Smooth muscle cell (in vitro differentiated cells): ENCODE measurements around the gene NNMT. TPM values are rescaled to one million over a fixed set of nuclear protein-coding genes. Genes with fewer than 3 reads are reported as not detected.

Source experiments
- DNase-seq: peaks from one replicate; lab custom pipeline; 2025; ENCODE audit not compliant: unreplicated experiment; lab: John Stamatoyannopoulos, UW
- H2AFZ ChIP-seq: fragments of 200-600 bp; sonication (generic); 2 replicates; pipeline ENCODE4 v1.6.0; 2016; ENCODE audit warnings: antibody characterized with exemption, low read depth, mild to moderate bottlenecking
- H3F3A ChIP-seq: fragments of 200-600 bp; sonication (generic); 2 replicates; pipeline ENCODE4 v1.6.0; 2017; ENCODE audit warnings: antibody characterized with exemption, low read depth
- H3K27ac ChIP-seq: fragments of 200-600 bp; sonication (generic); 2 replicates; pipeline ENCODE4 v1.5.1; 2016; ENCODE audit warnings: low read depth, mild to moderate bottlenecking
- H3K27me3 ChIP-seq: fragments of 200-600 bp; sonication (generic); 2 replicates; pipeline ENCODE4 v1.6.1; 2016; ENCODE audit warnings: low read depth, mild to moderate bottlenecking
- H3K36me3 ChIP-seq: fragments of 200-600 bp; sonication (generic); 2 replicates; pipeline ENCODE4 v1.5.1; 2016; ENCODE audit warnings: low read depth
- H3K4me1 ChIP-seq: fragments of 200-600 bp; sonication (generic); 2 replicates; pipeline ENCODE4 v1.5.1; 2016; ENCODE audit warnings: low read depth
- H3K4me2 ChIP-seq: fragments of 200-600 bp; sonication (generic); 2 replicates; pipeline ENCODE4 v1.6.0; 2016; ENCODE audit warnings: mild to moderate bottlenecking
- H3K4me3 ChIP-seq: fragments of 200-600 bp; sonication (generic); 2 replicates; pipeline ENCODE4 v1.5.1; 2016; ENCODE audit warnings: mild to moderate bottlenecking
- H3K79me2 ChIP-seq: fragments of 200-600 bp; sonication (generic); 2 replicates; pipeline ENCODE4 v1.6.0; 2016; ENCODE audit warnings: low read depth, mild to moderate bottlenecking
- H3K9ac ChIP-seq: fragments of 200-600 bp; sonication (generic); 2 replicates; pipeline ENCODE4 v1.6.0; 2016; ENCODE audit warnings: low read depth
- H3K9me3 ChIP-seq: fragments of 200-600 bp; sonication (generic); replicated peaks from 2 replicates; pipeline ENCODE4 v1.5.1; 2016; ENCODE audit warnings: low read depth
- H4K20me1 ChIP-seq: fragments of 200-600 bp; sonication (generic); 2 replicates; pipeline ENCODE4 v1.6.0; 2016; ENCODE audit warnings: low read depth
- CTCF ChIP-seq: fragments of 200-600 bp; sonication (generic); IDR thresholded peaks from 2 replicates; pipeline ENCODE4 v1.5.1; 2017; ENCODE audit warnings: borderline replicate concordance, mild to moderate bottlenecking, antibody characterized with exemption; ENCODE audit not compliant: insufficient read depth, poor library complexity, severe bottlenecking
- WGBS: methylation state at CpG from one replicate; pipeline ENCODE4 v1.1.7; 2016; ENCODE audit warnings: low lambda C conversion rate; 5-methylcytosine and 5-hydroxymethylcytosine counted together
- polyA plus RNA-seq: library from polyadenylated mRNA; unstranded; fragments of >200 nt; fragmentation: Nextera tagmentation; extraction: Ambion mirVana; gene quantifications from 2 replicates; pipeline ENCODE4 v1.2.1, GENCODE V29; 2016
- total RNA-seq: library from RNA; depleted of rRNA; stranded (reverse); fragments of >200 nt; gene quantifications from 2 replicates; pipeline ENCODE4 v1.2.3, GENCODE V29; 2014

The NNMT gene
- total and polyA plus RNA-seq, 2 experiments from 2014 or later: 397 to 814 TPM

- Histone ChIP-seq H3K9ac (no peak overlapping the region), H3F3A (peaks cover 20% of the 10 kb centered on the region)
These were observed 21.0 kb downstream of the NNMT start for GRCh38 chr11:114316980-114317786.

GRCh38 chr11:114317787-114318137 lies 21.6 kb downstream of the NNMT start:
- Histone ChIP-seq H3K4me3 (no peak overlapping the region), H3K79me2 (peaks cover 11% of the 10 kb centered on the region), H4K20me1 (peaks cover 22% of the 10 kb centered on the region), H2AFZ (no peak overlapping the region), H3K9me3 (no peaks in the 10 kb centered on the region), H3K27ac (peak overlapping the region; percentile 61), H3K4me1 (peaks cover 21% of the 10 kb centered on the region), H3K36me3 (peaks cover 3% of the 10 kb centered on the region), H3K4me2 (no peak overlapping the region), H3K27me3 (no peaks in the 10 kb centered on the region), H3F3A (peaks cover 25% of the 10 kb centered on the region), H3K9ac (peak overlapping the region; percentile 13)
- peak; percentile 32 for TF ChIP-seq CTCF
- no peak for DNase-seq
- 7% methylated on average over 5 of the region's 5 CpGs for WGBS

More at GRCh38 chr11:114316980-114317786, 21.0 kb downstream of the NNMT start:
- H3K4me3 ChIP-seq: no peak overlapping the region
- no peak for DNase-seq
- peaks cover 17% of the 10 kb centered on the region for H3K79me2 ChIP-seq
- WGBS: 75% methylated on average over 5 of the region's 5 CpGs
- H2AFZ ChIP-seq: no peak overlapping the region
- no peaks in the 10 kb centered on the region for H3K9me3 ChIP-seq
- H3K27ac ChIP-seq: peak overlapping the region; percentile 61
- TF ChIP-seq CTCF: no peak
- no peak overlapping the region for H3K4me2 ChIP-seq
- H3K27me3 ChIP-seq: no peaks in the 10 kb centered on the region
- H4K20me1 ChIP-seq: peaks cover 28% of the 10 kb centered on the region
- peaks cover 21% of the 10 kb centered on the region for H3K4me1 ChIP-seq
- H3K36me3 ChIP-seq: peaks cover 9% of the 10 kb centered on the region

- H3K4me3 ChIP-seq: no peak overlapping the region
- H4K20me1 ChIP-seq: peaks cover 17% of the 10 kb centered on the region
- peaks cover 21% of the 10 kb centered on the region for H3K4me1 ChIP-seq
- no peak overlapping the region for H2AFZ ChIP-seq
- no peaks in the 10 kb centered on the region for H3K36me3 ChIP-seq
- H3K9me3 ChIP-seq: no peaks in the 10 kb centered on the region
- H3F3A ChIP-seq: peaks cover 25% of the 10 kb centered on the region
- H3K9ac ChIP-seq: no peak overlapping the region
- H3K4me2 ChIP-seq: no peak overlapping the region
- no peak for DNase-seq
- H3K27me3 ChIP-seq: no peaks in the 10 kb centered on the region
- 55% methylated on average over 4 of the region's 4 CpGs for WGBS
- H3K27ac ChIP-seq: peak overlapping the region; percentile 61
- H3K79me2 ChIP-seq: peaks cover 6% of the 10 kb centered on the region
- TF ChIP-seq CTCF: no peak
These were observed 22.2 kb downstream of the NNMT start for GRCh38 chr11:114318361-114318760.

- no peaks in the 10 kb centered on the region for H3K36me3 ChIP-seq
- no peak overlapping the region for H3K4me2 ChIP-seq
- H4K20me1 ChIP-seq: peaks cover 9% of the 10 kb centered on the region
- no peak for DNase-seq
- H3K27ac ChIP-seq: peak overlapping the region; percentile 65
- H3K9ac ChIP-seq: no peak overlapping the region
- no peaks in the 10 kb centered on the region for H3K9me3 ChIP-seq
- no peaks in the 10 kb centered on the region for H3K27me3 ChIP-seq
- no peaks in the 10 kb centered on the region for H3K79me2 ChIP-seq
- 72% methylated on average over 5 of the region's 5 CpGs for WGBS
- H3F3A ChIP-seq: peaks cover 25% of the 10 kb centered on the region
- no peak overlapping the region for H3K4me3 ChIP-seq
- H2AFZ ChIP-seq: no peak overlapping the region
- TF ChIP-seq CTCF: no peak
- peaks cover 21% of the 10 kb centered on the region for H3K4me1 ChIP-seq
These were observed 23.6 kb downstream of the NNMT start for GRCh38 chr11:114319716-114320328.
